MM.1S (cell line): ENCODE results near the gene RUSF1.

ENCODE experiments used
- CTCF ChIP-seq: fragments of 300-600 bp; sonication (generic); IDR thresholded peaks from 2 replicates; pipeline ENCODE4 v1.5.1; 2016; ENCODE audit warnings: antibody characterized with exemption, low read length, mixed read lengths
- EZH2 ChIP-seq: fragments of 300-600 bp; sonication (generic); optimal IDR thresholded peaks from 2 replicates; pipeline ENCODE3; 2017; ENCODE audit warnings: low read depth, mild to moderate bottlenecking, antibody characterized with exemption, low read length, mixed read lengths
- EZH2phosphoT487 ChIP-seq: fragments of 300-600 bp; sonication (generic); IDR thresholded peaks from 2 replicates; pipeline ENCODE4 v1.6.1; 2018; ENCODE audit warnings: antibody characterized with exemption, low read length

- TF ChIP-seq CTCF (no peak), EZH2 (no peak), EZH2phosphoT487 (no peak)
Observed at GRCh38 chr16:31480851-31481536, 27.2 kb downstream of the RUSF1 start.
